ENCODE measurements around the gene GTF2IRD1. TPM values are rescaled to one million over a fixed set of nuclear protein-coding genes. Genes with fewer than 3 reads are reported as not detected.
A peak's percentile ranks its signal among the peaks of the same experiment; 100 is the strongest.

Gene GTF2IRD1
- total RNA-seq, 1 experiment from 2014 or later: 34.3 TPM

DNA sequence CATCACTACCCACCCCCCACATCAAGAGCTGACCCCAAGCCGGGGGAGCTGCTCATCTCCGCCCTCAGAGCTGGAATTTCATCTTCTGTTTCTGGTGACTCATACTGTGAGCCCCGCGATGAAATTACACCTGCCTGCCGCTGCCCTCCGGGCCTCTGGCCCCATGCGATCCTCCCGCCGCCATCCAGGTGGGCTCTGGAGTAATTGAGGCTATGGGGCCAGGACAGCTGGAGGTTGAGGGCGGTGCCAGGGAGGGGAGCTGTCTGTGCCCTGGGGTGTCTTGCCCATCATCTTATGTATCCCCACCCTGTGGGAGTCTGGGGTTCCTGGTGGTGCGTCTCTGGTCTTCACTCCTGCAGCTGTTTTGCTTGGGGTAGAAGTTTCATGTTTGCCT lies 9.0 kb downstream of the GTF2IRD1 start:
- peak overlapping the region; percentile 59 to 78 (median 73); a peak in 5 of 7 replicates for H3K27ac Mint-ChIP-seq
- no peaks in the 10 kb centered on the region for H3K27me3 Mint-ChIP-seq (ENCODE audit: low read depth)
- no peaks in the 10 kb centered on the region for H3K27me3 ChIP-seq (ENCODE audit: insufficient read depth, low read length)
- no peak overlapping the region for H2BK15ac ChIP-seq (ENCODE audit: low read depth, low read length)
- H3K56ac ChIP-seq (ENCODE audit: insufficient read length, low read depth, low read length): no peak overlapping the region
- H4K20me1 ChIP-seq (ENCODE audit: control insufficient read depth, insufficient read depth, insufficient read length): no peaks in the 10 kb centered on the region
- H3K9me3 ChIP-seq (ENCODE audit: control insufficient read depth, low read depth, low read length): no peaks in the 10 kb centered on the region
- no peak overlapping the region for H3K18ac ChIP-seq (ENCODE audit: insufficient read length, low read depth, low read length)
- peaks cover 2% of the 10 kb centered on the region for H3K23me2 ChIP-seq (ENCODE audit: insufficient read length, low read depth, low read length, poor library complexity, severe bottlenecking)
- no peak overlapping the region for H2BK120ac ChIP-seq (ENCODE audit: low read depth, low read length, poor library complexity, severe bottlenecking)
- H4K8ac ChIP-seq (replicated peaks; ENCODE audit: insufficient read length, low read depth, low read length): no peak overlapping the region
- no CpG with 5 or more reads among the region's 11 CpGs for WGBS (ENCODE audit: extremely low coverage, insufficient read length, low lambda C conversion rate)
- no peak overlapping the region for H3K4ac ChIP-seq (ENCODE audit: low read depth, low read length)
- no peaks in the 10 kb centered on the region for H3K4me1 ChIP-seq (ENCODE audit: insufficient read depth, low read length)
- peaks cover 2 to 12% (median 5%) of the 10 kb centered on the region in 3 experiments; a peak in 3 of 7 replicates for H3K36me3 Mint-ChIP-seq (ENCODE audit: insufficient read depth in 1 of 3, low read depth in 3 of 3)
- no peak overlapping the region for H3K23ac ChIP-seq (ENCODE audit: insufficient read length, low read depth, low read length)
- H3K4me1 Mint-ChIP-seq: peaks cover 9 to 23% of the 10 kb centered on the region in 2 experiments
- no peak for DNase-seq
- H3K9ac ChIP-seq (ENCODE audit: extremely low read depth, insufficient read length, low read length): no peak overlapping the region
- H3K79me2 ChIP-seq (ENCODE audit: insufficient read depth, low read length): peaks cover 17% of the 10 kb centered on the region
- no peak overlapping the region for H3K27ac ChIP-seq (ENCODE audit: insufficient read length, low read depth, low read length)
- no peak overlapping the region for H3K14ac ChIP-seq (ENCODE audit: insufficient read depth, low read length)
- no peak overlapping the region for H2BK12ac ChIP-seq (ENCODE audit: insufficient read length, low read depth, low read length)
- no peak overlapping the region for H2AK5ac ChIP-seq (ENCODE audit: insufficient read length, low read length)
- TF ChIP-seq, protein P1, sequence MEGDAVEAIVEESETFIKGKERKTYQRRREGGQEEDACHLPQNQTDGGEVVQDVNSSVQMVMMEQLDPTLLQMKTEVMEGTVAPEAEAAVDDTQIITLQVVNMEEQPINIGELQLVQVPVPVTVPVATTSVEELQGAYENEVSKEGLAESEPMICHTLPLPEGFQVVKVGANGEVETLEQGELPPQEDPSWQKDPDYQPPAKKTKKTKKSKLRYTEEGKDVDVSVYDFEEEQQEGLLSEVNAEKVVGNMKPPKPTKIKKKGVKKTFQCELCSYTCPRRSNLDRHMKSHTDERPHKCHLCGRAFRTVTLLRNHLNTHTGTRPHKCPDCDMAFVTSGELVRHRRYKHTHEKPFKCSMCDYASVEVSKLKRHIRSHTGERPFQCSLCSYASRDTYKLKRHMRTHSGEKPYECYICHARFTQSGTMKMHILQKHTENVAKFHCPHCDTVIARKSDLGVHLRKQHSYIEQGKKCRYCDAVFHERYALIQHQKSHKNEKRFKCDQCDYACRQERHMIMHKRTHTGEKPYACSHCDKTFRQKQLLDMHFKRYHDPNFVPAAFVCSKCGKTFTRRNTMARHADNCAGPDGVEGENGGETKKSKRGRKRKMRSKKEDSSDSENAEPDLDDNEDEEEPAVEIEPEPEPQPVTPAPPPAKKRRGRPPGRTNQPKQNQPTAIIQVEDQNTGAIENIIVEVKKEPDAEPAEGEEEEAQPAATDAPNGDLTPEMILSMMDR (conservative IDR thresholded peaks at IDR 0.05): no peak
- H2BK5ac ChIP-seq (ENCODE audit: insufficient read length, low read length): no peak overlapping the region
- H3T11ph ChIP-seq (ENCODE audit: low read length): no peak overlapping the region
- no peak overlapping the region for H3K4me2 ChIP-seq (ENCODE audit: insufficient read depth, insufficient read length, low read length)
- H3K4me3 Mint-ChIP-seq: no peak overlapping the region
- H4K91ac ChIP-seq (ENCODE audit: insufficient read length, low read depth, low read length): no peak overlapping the region
- H4K5ac ChIP-seq (ENCODE audit: insufficient read length, low read depth, low read length): no peak overlapping the region
- no peak overlapping the region for H2AFZ ChIP-seq (ENCODE audit: low read length)
- peaks cover 2% of the 10 kb centered on the region for H3K79me1 ChIP-seq (ENCODE audit: insufficient read depth, low read depth, low read length, poor library complexity, severe bottlenecking)
- no peaks in the 10 kb centered on the region for H3K9me3 Mint-ChIP-seq
- H2BK20ac ChIP-seq (ENCODE audit: low read depth, low read length, poor library complexity, severe bottlenecking): no peak overlapping the region

All from H9 (cell line).